ENCODE measurements around the gene ANXA2R.

ANXA2R gene

GRCh38 chr5:43036856-43037635 lies 3.1 kb downstream of the ANXA2R start:
- no peak overlapping the region for H2AFZ ChIP-seq (ENCODE audit: low read depth, low read length)
- peak overlapping the region in 1 of 2 experiments; percentile 71; a peak in 2 of 4 replicates for H3K4me3 ChIP-seq (ENCODE audit: low read depth in 1 of 2, low read length in 2 of 2)
- H3K36me3 ChIP-seq (ENCODE audit: insufficient read depth, low read length): no peaks in the 10 kb centered on the region
- peaks cover 93% of the 10 kb centered on the region for H3K79me2 ChIP-seq (ENCODE audit: insufficient read depth, low read length)
- DNase-seq: no peak
- H3K27ac ChIP-seq (ENCODE audit: low read length): peak overlapping the region; percentile 100
- H3K4me1 ChIP-seq (ENCODE audit: insufficient read depth, low read length): peaks cover 38% of the 10 kb centered on the region
- peak overlapping the region; percentile 90 for H3K9ac ChIP-seq (ENCODE audit: low read depth, low read length)
- no peaks in the 10 kb centered on the region for H4K20me1 ChIP-seq (ENCODE audit: insufficient read depth, low read length)
- H3K9me3 ChIP-seq (ENCODE audit: insufficient read depth, low read length, severe bottlenecking): no peaks in the 10 kb centered on the region
- TF ChIP-seq CTCF (IDR thresholded peaks at IDR 0.05; ENCODE audit: borderline replicate concordance, extremely low read depth, low read length, poor library complexity, severe bottlenecking) (no peak), EZH2 (IDR thresholded peaks at IDR 0.05; ENCODE audit: borderline replicate concordance, low read depth, low read length, severe bottlenecking) (no peak)
- no peaks in the 10 kb centered on the region for H3K27me3 ChIP-seq (ENCODE audit: insufficient read depth, low read length, poor library complexity)
- peak overlapping the region; percentile 82 for H3K4me2 ChIP-seq (ENCODE audit: insufficient read depth, low read length)
- no peak for ATAC-seq (ENCODE audit: insufficient read depth, low read depth)

- peaks cover 38% of the 10 kb centered on the region for H3K4me1 ChIP-seq (ENCODE audit: insufficient read depth, low read length)
- no peak overlapping the region for H3K4me3 ChIP-seq (ENCODE audit: low read depth in 1 of 2, low read length in 2 of 2)
- peaks cover 87% of the 10 kb centered on the region for H3K79me2 ChIP-seq (ENCODE audit: insufficient read depth, low read length)
- H3K27ac ChIP-seq (ENCODE audit: low read length): no peak overlapping the region
- no peaks in the 10 kb centered on the region for H3K9me3 ChIP-seq (ENCODE audit: insufficient read depth, low read length, severe bottlenecking)
- DNase-seq: no peak
- H3K9ac ChIP-seq (ENCODE audit: low read depth, low read length): peak overlapping the region; percentile 90; the same call in 1 of the 2 replicates
- no peak for TF ChIP-seq EZH2 (IDR thresholded peaks at IDR 0.05; ENCODE audit: borderline replicate concordance, low read depth, low read length, severe bottlenecking)
- TF ChIP-seq CTCF (IDR thresholded peaks at IDR 0.05; ENCODE audit: borderline replicate concordance, extremely low read depth, low read length, poor library complexity, severe bottlenecking): no peak
- no peak overlapping the region for H2AFZ ChIP-seq (ENCODE audit: low read depth, low read length)
- no peaks in the 10 kb centered on the region for H3K36me3 ChIP-seq (ENCODE audit: insufficient read depth, low read length)
- H3K27me3 ChIP-seq (ENCODE audit: insufficient read depth, low read length, poor library complexity): no peaks in the 10 kb centered on the region
- H3K4me2 ChIP-seq (ENCODE audit: insufficient read depth, low read length): peak overlapping the region; percentile 82
- no peaks in the 10 kb centered on the region for H4K20me1 ChIP-seq (ENCODE audit: insufficient read depth, low read length)
- ATAC-seq (ENCODE audit: insufficient read depth, low read depth): no peak
Observed at GRCh38 chr5:43036409-43036808, 3.7 kb downstream of the ANXA2R start.

GRCh38 chr5:43034591-43034968 lies 5.5 kb downstream of the ANXA2R start:
- H3K9ac ChIP-seq (ENCODE audit: low read depth, low read length): peak overlapping the region; percentile 31
- no peaks in the 10 kb centered on the region for H3K27me3 ChIP-seq (ENCODE audit: insufficient read depth, low read length, poor library complexity)
- H3K27ac ChIP-seq (ENCODE audit: low read length): peak overlapping the region; percentile 57
- no peaks in the 10 kb centered on the region for H4K20me1 ChIP-seq (ENCODE audit: insufficient read depth, low read length)
- no peak overlapping the region for H3K4me3 ChIP-seq (ENCODE audit: low read depth in 1 of 2, low read length in 2 of 2)
- TF ChIP-seq EZH2 (IDR thresholded peaks at IDR 0.05; ENCODE audit: borderline replicate concordance, low read depth, low read length, severe bottlenecking): no peak
- no peak for TF ChIP-seq CTCF (IDR thresholded peaks at IDR 0.05; ENCODE audit: borderline replicate concordance, extremely low read depth, low read length, poor library complexity, severe bottlenecking)
- H3K36me3 ChIP-seq (ENCODE audit: insufficient read depth, low read length): no peaks in the 10 kb centered on the region
- H2AFZ ChIP-seq (ENCODE audit: low read depth, low read length): 0 out of 2 replicates have a peak overlapping the region, but pooled peaks have one; percentile 33
- H3K79me2 ChIP-seq (ENCODE audit: insufficient read depth, low read length): peaks cover 85% of the 10 kb centered on the region
- DNase-seq (peak; percentile 60), ATAC-seq (ENCODE audit: insufficient read depth, low read depth) (peak; percentile 41)
- H3K4me2 ChIP-seq (ENCODE audit: insufficient read depth, low read length): peak overlapping the region; percentile 45
- H3K9me3 ChIP-seq (ENCODE audit: insufficient read depth, low read length, severe bottlenecking): no peaks in the 10 kb centered on the region
- H3K4me1 ChIP-seq (ENCODE audit: insufficient read depth, low read length): peaks cover 38% of the 10 kb centered on the region
